Neural cell (in vitro differentiated cells): ENCODE results near the gene FBL. TPM values are rescaled to one million over a fixed set of nuclear protein-coding genes. Genes with fewer than 3 reads are reported as not detected.

Source experiments
- H2AFZ ChIP-seq: fragments of 200-600, 300-800 bp; sonication (generic), shearing (Covaris generic); 2 replicates; pipeline ENCODE4 v1.6.0; 2014; ENCODE audit warnings: low read depth, mild to moderate bottlenecking, antibody characterized with exemption, low read length, moderate library complexity
- H3F3A ChIP-seq: fragments of 200-600 bp; shearing (Covaris generic); 2 replicates; pipeline ENCODE4 v1.6.1; 2016; ENCODE audit warnings: mild to moderate bottlenecking, moderate library complexity, mixed read lengths, antibody characterized with exemption, low read length; ENCODE audit not compliant: insufficient read depth, poor library complexity, severe bottlenecking
- H3K27ac ChIP-seq: fragments of 200-600, 300-800 bp; sonication (generic), shearing (Covaris generic); 2 replicates; pipeline ENCODE4 v1.5.1; 2014; ENCODE audit warnings: mild to moderate bottlenecking, low read length, moderate library complexity
- H3K27me3 ChIP-seq: fragments of 300-800, 200-600 bp; sonication (generic), shearing (Covaris generic); 2 replicates; pipeline ENCODE4 v1.6.0; 2014; ENCODE audit warnings: mild to moderate bottlenecking, low read depth, low read length, moderate library complexity; ENCODE audit not compliant: insufficient read depth
- H3K36me3 ChIP-seq: fragments of 300-800, 200-600 bp; sonication (generic), shearing (Covaris generic); 2 replicates; pipeline ENCODE4 v1.5.1; 2014; ENCODE audit warnings: mild to moderate bottlenecking, antibody characterized with exemption, low read length, moderate library complexity; ENCODE audit not compliant: insufficient read depth
- H3K4me2 ChIP-seq: fragments of 300-800, 200-600 bp; sonication (generic), shearing (Covaris generic); 2 replicates; pipeline ENCODE4 v1.6.0; 2014; ENCODE audit warnings: mild to moderate bottlenecking, low read length
- H3K4me3 ChIP-seq: fragments of 300-800, 200-600 bp; sonication (generic), shearing (Covaris generic); 2 replicates; pipeline ENCODE4 v1.5.1; 2014; ENCODE audit warnings: mild to moderate bottlenecking, low read length, moderate library complexity
- H3K79me2 ChIP-seq: fragments of 200-600 bp; shearing (Covaris generic); replicated peaks from 2 replicates; pipeline ENCODE4 v1.6.0; 2014; ENCODE audit warnings: mild to moderate bottlenecking, low read length, moderate library complexity; ENCODE audit not compliant: insufficient read depth
- H3K9ac ChIP-seq: fragments of 300-800, 200-600 bp; sonication (generic), shearing (Covaris generic); 2 replicates; pipeline ENCODE4 v1.6.1; 2016; ENCODE audit warnings: mild to moderate bottlenecking, low read length, mixed read lengths
- H3K9me2 ChIP-seq: fragments of 200-600 bp; shearing (Covaris generic); 2 replicates; pipeline ENCODE4 v1.6.1; 2016; ENCODE audit warnings: mild to moderate bottlenecking, low read length, mixed read lengths; ENCODE audit not compliant: insufficient read depth
- H3K9me3 ChIP-seq: fragments of 200-600, 300-800 bp; sonication (generic), shearing (Covaris generic); 2 replicates; pipeline ENCODE4 v1.6.1; 2016; ENCODE audit warnings: mild to moderate bottlenecking, mixed run types, low read length, moderate library complexity, mixed read lengths
- H4K20me1 ChIP-seq: fragments of 200-600 bp; shearing (Covaris generic); 2 replicates; pipeline ENCODE4 v1.6.1; 2016; ENCODE audit warnings: mild to moderate bottlenecking, mixed run types; ENCODE audit not compliant: insufficient read depth
- CTCF ChIP-seq: fragments of 450-650 bp; IDR thresholded peaks from 2 replicates; pipeline ENCODE4 v1.5.1; 2014; ENCODE audit warnings: antibody characterized with exemption, mild to moderate bottlenecking, moderate library complexity; ENCODE audit not compliant: poor library complexity, severe bottlenecking
- EP300 ChIP-seq: fragments of 450-650 bp; conservative IDR thresholded peaks from 2 replicates; pipeline ENCODE4 v1.6.1; 2014; ENCODE audit warnings: antibody characterized with exemption, mild to moderate bottlenecking, moderate library complexity; ENCODE audit not compliant: poor library complexity, severe bottlenecking
- EZH2 ChIP-seq: fragments of 200-600, 300-800 bp; shearing (Covaris generic), sonication (generic); IDR thresholded peaks from 2 replicates; pipeline ENCODE4 v1.6.1; 2014; ENCODE audit warnings: antibody characterized with exemption, low read length, borderline replicate concordance, mild to moderate bottlenecking; ENCODE audit not compliant: insufficient read depth, poor library complexity, severe bottlenecking
- MXI1 ChIP-seq: fragments of 450-650 bp; conservative IDR thresholded peaks from 2 replicates; pipeline ENCODE4 v1.6.1; 2014; ENCODE audit warnings: antibody characterized with exemption, mild to moderate bottlenecking; ENCODE audit not compliant: poor library complexity, severe bottlenecking
- POLR2AphosphoS5 ChIP-seq: IDR thresholded peaks from 2 replicates; pipeline ENCODE4 v1.6.1; 2012
- RAD21 ChIP-seq: fragments of 450-650 bp; conservative IDR thresholded peaks from 2 replicates; pipeline ENCODE4 v1.6.1; 2014; ENCODE audit warnings: antibody characterized with exemption, mild to moderate bottlenecking, moderate library complexity
- REST ChIP-seq: IDR thresholded peaks from 2 replicates; pipeline ENCODE4 v1.6.1; 2012; ENCODE audit warnings: borderline replicate concordance
- SMC3 ChIP-seq: fragments of 450-650 bp; conservative IDR thresholded peaks from 2 replicates; pipeline ENCODE4 v1.6.1; 2014; ENCODE audit warnings: antibody characterized with exemption, mild to moderate bottlenecking, moderate library complexity; ENCODE audit not compliant: poor library complexity
- TAF1 ChIP-seq: IDR thresholded peaks from 2 replicates; pipeline ENCODE4 v1.6.1; 2012; ENCODE audit warnings: low read depth
- polyA plus RNA-seq: library from polyadenylated mRNA; depleted of rRNA; stranded (reverse); fragments of >200 nt; gene quantifications from 2 replicates; pipeline ENCODE4 v1.2.3, GENCODE V29; 2014

FBL gene
- polyA plus RNA-seq, 1 donor from 2014 or later = 84.7 TPM

GRCh38 chr19:39830847-39831246, 15.3 kb downstream of the FBL start:
- TF ChIP-seq CTCF = no peak
- no peak for TF ChIP-seq RAD21
- TF ChIP-seq EZH2 = no peak
- no peak for TF ChIP-seq SMC3
- TF ChIP-seq REST = no peak
- no peak for TF ChIP-seq POLR2AphosphoS5
- no peak for TF ChIP-seq MXI1
- TF ChIP-seq EP300 = no peak
- no peak for TF ChIP-seq TAF1
- H3F3A ChIP-seq = no peaks in the 10 kb centered on the region
- peaks cover 14% of the 10 kb centered on the region for H3K36me3 ChIP-seq
- no peak overlapping the region for H3K4me2 ChIP-seq
- H3K4me3 ChIP-seq = no peak overlapping the region
- no peaks in the 10 kb centered on the region for H3K27me3 ChIP-seq
- H3K9me3 ChIP-seq = no peaks in the 10 kb centered on the region
- H4K20me1 ChIP-seq = no peaks in the 10 kb centered on the region
- H3K9me2 ChIP-seq = no peaks in the 10 kb centered on the region
- H3K79me2 ChIP-seq = peaks cover 28% of the 10 kb centered on the region
- H3K27ac ChIP-seq = no peak overlapping the region
- no peak overlapping the region for H3K9ac ChIP-seq
- H2AFZ ChIP-seq = no peak overlapping the region

- TF ChIP-seq RAD21 (no peak), REST (no peak), SMC3 (no peak), EP300 (no peak), TAF1 (no peak), CTCF (no peak)
- H3K9me2 ChIP-seq = no peaks in the 10 kb centered on the region
- no peak overlapping the region for H2AFZ ChIP-seq
- peaks cover 14% of the 10 kb centered on the region for H3K36me3 ChIP-seq
- no peaks in the 10 kb centered on the region for H3K27me3 ChIP-seq
- peaks cover 28% of the 10 kb centered on the region for H3K79me2 ChIP-seq
- H3K27ac ChIP-seq = no peak overlapping the region
- no peaks in the 10 kb centered on the region for H3F3A ChIP-seq
- no peaks in the 10 kb centered on the region for H3K9me3 ChIP-seq
- no peak overlapping the region for H3K4me3 ChIP-seq
- no peaks in the 10 kb centered on the region for H4K20me1 ChIP-seq
- H3K9ac ChIP-seq = no peak overlapping the region
- no peak overlapping the region for H3K4me2 ChIP-seq
Measured at GRCh38 chr19:39830406-39830805, 15.8 kb downstream of the FBL start.
